Ishikawa (cell line): Measurements from ENCODE around the gene PIRT.

ENCODE experiments used
- CREB1 ChIP-seq: IDR thresholded peaks from 2 replicates; pipeline ENCODE4 v1.6.1; 2012; ENCODE audit warnings: low read depth
- NFIC ChIP-seq: IDR thresholded peaks from 2 replicates; pipeline ENCODE4 v1.6.1; 2012
- RAD21 ChIP-seq: IDR thresholded peaks from 2 replicates; pipeline ENCODE4 v1.6.1; 2012; ENCODE audit warnings: low read depth
- TCF12 ChIP-seq: IDR thresholded peaks from 2 replicates; pipeline ENCODE4 v1.6.1; 2012; ENCODE audit warnings: low read depth
- TF ChIP-seq, protein P1 (sequence below): IDR thresholded peaks from 2 replicates; pipeline ENCODE4 v1.6.1; 2012

DNA sequence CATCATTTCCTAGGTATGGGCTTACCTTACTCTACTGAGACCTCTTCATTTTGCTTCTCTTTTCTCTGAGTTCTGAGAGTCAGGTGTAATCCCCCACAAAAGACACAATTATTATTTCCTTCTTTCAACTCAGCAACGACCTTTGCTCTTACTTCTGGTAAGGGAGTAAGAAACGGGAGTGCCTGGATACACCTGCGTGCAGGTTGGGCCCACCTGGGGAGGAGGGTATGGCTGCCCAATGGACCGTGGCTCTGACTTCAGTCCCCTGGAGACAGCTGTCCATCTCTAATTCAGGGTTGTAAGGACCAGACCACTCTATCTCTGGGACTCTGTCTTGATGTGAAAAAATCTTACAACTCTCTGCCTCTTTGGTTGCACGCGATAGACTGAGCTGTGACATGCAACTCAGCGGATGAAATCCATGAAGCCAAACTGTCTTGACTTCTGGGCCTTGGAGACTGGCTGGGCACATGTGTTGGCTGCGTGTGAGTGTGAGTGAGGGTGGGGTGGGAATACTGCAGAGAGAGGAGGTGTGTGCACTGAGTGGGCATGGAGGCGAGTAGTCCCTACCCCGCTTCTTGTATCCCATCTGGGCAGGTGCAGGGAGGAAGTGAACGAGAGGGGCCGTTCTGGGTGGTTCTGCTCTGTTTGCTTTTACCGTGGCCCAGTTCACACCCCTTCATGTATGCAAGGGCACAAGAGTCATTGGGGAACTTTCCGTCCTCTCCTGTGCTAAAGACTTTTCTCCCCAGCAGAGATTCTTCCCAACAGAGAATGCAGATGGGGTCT, 35.2 kb downstream of the PIRT start:
- TF ChIP-seq TCF12 (no peak), NFIC (no peak), RAD21 (no peak), CREB1 (no peak)
- TF ChIP-seq, protein P1, sequence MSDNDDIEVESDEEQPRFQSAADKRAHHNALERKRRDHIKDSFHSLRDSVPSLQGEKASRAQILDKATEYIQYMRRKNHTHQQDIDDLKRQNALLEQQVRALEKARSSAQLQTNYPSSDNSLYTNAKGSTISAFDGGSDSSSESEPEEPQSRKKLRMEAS, result no peak
